Liver (tissue), 9 donors: ENCODE data around the gene SMIM33. TPM values are rescaled to one million over a fixed set of nuclear protein-coding genes. Genes with fewer than 3 reads are reported as not detected.

ENCODE experiments used
- DNase-seq: peaks from one replicate; pipeline ENCODE4 v3.0.0-alpha.2; 2017; ENCODE audit warnings: low spot score
- H3K27ac ChIP-seq, 2 donors: one replicate each; pipeline ENCODE4 v1.7.0; 2013; ENCODE audit warnings: inconsistent platforms in 2 of 2, low read length in 2 of 2, control low read depth in 1 of 2, low read depth in 1 of 2, mild to moderate bottlenecking in 1 of 2
- H3K27me3 ChIP-seq, 4 donors: one replicate each; pipeline versions ENCODE4 v1.6.1 to v1.7.0; 2013; ENCODE audit warnings: low read length in 3 of 4, inconsistent platforms in 1 of 4, mild to moderate bottlenecking in 1 of 4, moderate library complexity in 1 of 4; ENCODE audit not compliant: control insufficient read depth in 4 of 4, insufficient read depth in 4 of 4
- H3K36me3 ChIP-seq, 4 donors: one replicate each; pipeline versions ENCODE4 v1.6.1 to v1.7.0; 2013; ENCODE audit warnings: low read length in 3 of 4, mild to moderate bottlenecking in 3 of 4, low read depth in 1 of 4, moderate library complexity in 1 of 4; ENCODE audit not compliant: control insufficient read depth in 4 of 4, insufficient read depth in 3 of 4
- H3K4me1 ChIP-seq, 4 donors: one replicate each; pipeline versions ENCODE4 v1.6.1 to v1.7.0; 2013; ENCODE audit warnings: low read length in 3 of 4, mild to moderate bottlenecking in 3 of 4, moderate library complexity in 1 of 4; ENCODE audit not compliant: control insufficient read depth in 4 of 4, insufficient read depth in 4 of 4
- H3K4me3 ChIP-seq, 3 donors: one replicate each; pipeline versions ENCODE4 v1.6.1 to v1.7.0; 2013; ENCODE audit warnings: low read length in 3 of 3, control low read depth in 1 of 3, low read depth in 1 of 3, mild to moderate bottlenecking in 1 of 3
- H3K9ac ChIP-seq, 2 donors: one replicate each; pipeline ENCODE4 v1.7.0; 2013; ENCODE audit warnings: low read length in 2 of 2, mild to moderate bottlenecking in 2 of 2, moderate library complexity in 2 of 2, control low read depth in 1 of 2, low read depth in 1 of 2
- H3K9me3 ChIP-seq, 4 donors: one replicate each; pipeline versions ENCODE4 v1.6.1 to v1.7.0; 2013; ENCODE audit warnings: low read length in 3 of 4; ENCODE audit not compliant: control insufficient read depth in 4 of 4
- ATF3 ChIP-seq: IDR thresholded peaks from 2 replicates; pipeline ENCODE4 v1.6.1; 2016; ENCODE audit warnings: antibody characterized with exemption
- CTCF ChIP-seq: fragments of 150-350 bp; IDR thresholded peaks from 2 replicates; pipeline ENCODE4 v1.5.1; 2017; ENCODE audit warnings: improper control_type of control experiment, low read depth, low read length; ENCODE audit not compliant: missing input control
- EGR1 ChIP-seq, 2 donors: IDR thresholded peaks; 2 replicates each; pipeline ENCODE4 v1.6.1; 2016 to 2018; ENCODE audit warnings: antibody characterized with exemption in 2 of 2, low read depth in 2 of 2
- FOXA2 ChIP-seq: IDR thresholded peaks from 2 replicates; pipeline ENCODE4 v1.6.1; 2016; ENCODE audit warnings: antibody characterized with exemption
- GABPA ChIP-seq, 2 donors: IDR thresholded peaks in 1 of 2; conservative IDR thresholded peaks in 1 of 2; 2 replicates each; pipeline ENCODE4 v1.6.1; 2016; ENCODE audit warnings: antibody characterized with exemption in 2 of 2, mild to moderate bottlenecking in 1 of 2, moderate library complexity in 1 of 2
- HNF4A ChIP-seq, 2 donors: conservative IDR thresholded peaks; 2 replicates each; pipeline ENCODE4 v1.6.1; 2016; ENCODE audit warnings: antibody characterized with exemption in 2 of 2, mild to moderate bottlenecking in 2 of 2
- HNF4G ChIP-seq: IDR thresholded peaks from 2 replicates; pipeline ENCODE4 v1.6.1; 2016; ENCODE audit warnings: antibody characterized with exemption
- JUND ChIP-seq, 2 donors: IDR thresholded peaks; 2 replicates each; pipeline ENCODE4 v1.6.1; 2016; ENCODE audit warnings: antibody characterized with exemption in 2 of 2
- MAX ChIP-seq: IDR thresholded peaks from 2 replicates; pipeline ENCODE4 v1.6.1; 2016; ENCODE audit warnings: antibody characterized with exemption
- NR2F2 ChIP-seq: IDR thresholded peaks from 2 replicates; pipeline ENCODE4 v1.6.1; 2016; ENCODE audit warnings: antibody characterized with exemption
- RAD21 ChIP-seq, 2 donors: IDR thresholded peaks; 2 replicates each; pipeline ENCODE4 v1.6.1; 2016; ENCODE audit warnings: antibody characterized with exemption in 2 of 2, mild to moderate bottlenecking in 2 of 2
- REST ChIP-seq: IDR thresholded peaks from 2 replicates; pipeline ENCODE4 v1.6.1; 2016; ENCODE audit warnings: antibody characterized with exemption, mild to moderate bottlenecking
- RXRA ChIP-seq, 2 donors: IDR thresholded peaks; 2 replicates each; pipeline ENCODE4 v1.6.1; 2017 to 2018; ENCODE audit warnings: antibody characterized with exemption in 2 of 2, mild to moderate bottlenecking in 1 of 2
- SP1 ChIP-seq: IDR thresholded peaks from 2 replicates; pipeline ENCODE4 v1.6.1; 2018; ENCODE audit warnings: antibody characterized with exemption, mild to moderate bottlenecking
- TAF1 ChIP-seq: conservative IDR thresholded peaks from 2 replicates; pipeline ENCODE4 v1.6.1; 2016; ENCODE audit warnings: antibody characterized with exemption, mild to moderate bottlenecking
- YY1 ChIP-seq: IDR thresholded peaks from 2 replicates; pipeline ENCODE4 v1.6.1; 2016; ENCODE audit warnings: antibody characterized with exemption, mild to moderate bottlenecking
- ZBTB33 ChIP-seq: IDR thresholded peaks from 2 replicates; pipeline ENCODE4 v1.6.1; 2016; ENCODE audit warnings: antibody characterized with exemption
- WGBS: extraction: QIAGEN DNeasy Blood & Tissue Kit; methylation state at CpG from one replicate; pipeline ENCODE4 v1.1.7; 2013; 5-methylcytosine and 5-hydroxymethylcytosine counted together
- polyA plus RNA-seq, 2 donors: library from polyadenylated mRNA; stranded (reverse) in 1 of 2; unstranded in 1 of 2; fragments of 200-250 nt in 1 of 2; fragments of >200 nt in 1 of 2; fragmentation: Nextera tagmentation in 1 of 2; extraction: Ambion mirVana in 1 of 2; gene quantifications; one replicate each; pipeline versions ENCODE4 v1.2.1 to v1.2.3, GENCODE V29; 2013 to 2015
- total RNA-seq, 2 donors: library from RNA; depleted of rRNA; stranded (reverse); fragments of >200 nt; gene quantifications; one replicate each; pipeline ENCODE4 v1.2.3, GENCODE V29; 2014
- donor health status: healthy.
- donor health status: healthy.
- donor health status: healthy.
- donor health status: healthy.
- donor health status: healthy.

Gene SMIM33
- total RNA-seq (under 1 TPM in 1 of 2 donors, not detected in 1; 0.05 TPM), polyA plus RNA-seq (not detected)

- no peak within 1 kb of the TSS for H3K4me3 ChIP-seq
- peaks cover 0 to 5% (median 0%) of the 10 kb centered on the region in 4 donors for H3K4me1 ChIP-seq
- H3K36me3 ChIP-seq = no peaks in the 10 kb centered on the region
- H3K27me3 ChIP-seq = no peaks in the 10 kb centered on the region
- H3K9me3 ChIP-seq = no peaks in the 10 kb centered on the region
- TF ChIP-seq ZBTB33 = no peak
- TF ChIP-seq EGR1 (IDR thresholded peaks at IDR 0.05; ENCODE audit: low read depth in 2 of 2) = no peak
- no peak for TF ChIP-seq TAF1
- no peak for TF ChIP-seq GABPA (IDR thresholded peaks at IDR 0.05 in 1 of 2, conservative IDR thresholded peaks at IDR 0.05 in 1 of 2)
- no peak for TF ChIP-seq RXRA (IDR thresholded peaks at IDR 0.05)
- TF ChIP-seq ATF3 = no peak
- no peak for TF ChIP-seq RAD21 (IDR thresholded peaks at IDR 0.05)
- no peak for TF ChIP-seq SP1
- no peak for TF ChIP-seq NR2F2
- TF ChIP-seq MAX = no peak
- no peak for TF ChIP-seq HNF4G
- no peak for TF ChIP-seq HNF4A (conservative IDR thresholded peaks at IDR 0.05)
- no peak for TF ChIP-seq FOXA2
- TF ChIP-seq CTCF = no peak
- TF ChIP-seq JUND (IDR thresholded peaks at IDR 0.05) = no peak
- no peak for TF ChIP-seq YY1
- no peak for TF ChIP-seq REST
- WGBS = 73% methylated on average over 9 of the region's 9 CpGs
- DNase-seq = no peak
- H3K9ac ChIP-seq = no peak within 1 kb of the TSS
- H3K27ac ChIP-seq = no peak within 1 kb of the TSS
Measured at GRCh38 chr5:139470821-139471300, at the start of gene SMIM33. TSS of gene SMIM33 (plus strand) at chr5:139471004. CDS start at chr5:139471122, 118 bp downstream.
